Prostate gland (tissue), 2 donors: Measurements from ENCODE around the gene BSPRY.

Experiments
- POLR2A ChIP-seq: fragments of 450-650 bp; IDR thresholded peaks from one replicate; pipeline ENCODE4 v1.6.1; 2016; ENCODE audit warnings: antibody characterized with exemption, mild to moderate bottlenecking
- POLR2AphosphoS5 ChIP-seq: sonication (generic); formaldehyde crosslinking; IDR thresholded peaks from one replicate; pipeline ENCODE4 v1.6.1; 2017; ENCODE audit warnings: antibody characterized with exemption
- TF ChIP-seq, protein P1 (sequence below), 4 experiments: fragments of 200-600 bp in 2 of 4; fragments of 450-650 bp in 2 of 4; sonication (generic) in 2 of 4; IDR thresholded peaks; 1 replicate in 3 of 4; 2 replicates in 1 of 4; pipeline ENCODE4 v1.5.1; 2016 to 2019; ENCODE audit warnings: antibody characterized with exemption in 4 of 4, mild to moderate bottlenecking in 2 of 4, moderate library complexity in 2 of 4

DNA sequence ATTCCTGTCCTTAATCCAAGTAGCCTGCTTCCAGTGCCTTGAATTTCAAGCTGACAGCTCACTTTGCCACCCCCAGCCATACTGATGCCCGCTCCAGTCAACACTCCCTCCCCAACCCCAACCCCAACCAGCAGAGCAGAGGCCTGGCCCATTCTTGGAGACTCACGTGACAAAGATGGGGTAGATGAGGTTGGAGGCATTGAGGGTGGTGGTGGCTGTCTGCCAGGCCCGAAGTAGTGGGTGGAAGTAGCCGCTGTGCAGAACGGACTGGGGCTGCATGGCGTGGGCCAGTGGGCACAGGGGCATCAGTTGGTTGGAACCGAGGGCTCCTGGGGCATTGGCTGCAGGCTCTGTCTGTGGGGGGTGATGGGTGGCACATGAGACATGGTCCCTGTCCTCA is 43.9 kb downstream of the BSPRY start:
- TF ChIP-seq, protein P1, sequence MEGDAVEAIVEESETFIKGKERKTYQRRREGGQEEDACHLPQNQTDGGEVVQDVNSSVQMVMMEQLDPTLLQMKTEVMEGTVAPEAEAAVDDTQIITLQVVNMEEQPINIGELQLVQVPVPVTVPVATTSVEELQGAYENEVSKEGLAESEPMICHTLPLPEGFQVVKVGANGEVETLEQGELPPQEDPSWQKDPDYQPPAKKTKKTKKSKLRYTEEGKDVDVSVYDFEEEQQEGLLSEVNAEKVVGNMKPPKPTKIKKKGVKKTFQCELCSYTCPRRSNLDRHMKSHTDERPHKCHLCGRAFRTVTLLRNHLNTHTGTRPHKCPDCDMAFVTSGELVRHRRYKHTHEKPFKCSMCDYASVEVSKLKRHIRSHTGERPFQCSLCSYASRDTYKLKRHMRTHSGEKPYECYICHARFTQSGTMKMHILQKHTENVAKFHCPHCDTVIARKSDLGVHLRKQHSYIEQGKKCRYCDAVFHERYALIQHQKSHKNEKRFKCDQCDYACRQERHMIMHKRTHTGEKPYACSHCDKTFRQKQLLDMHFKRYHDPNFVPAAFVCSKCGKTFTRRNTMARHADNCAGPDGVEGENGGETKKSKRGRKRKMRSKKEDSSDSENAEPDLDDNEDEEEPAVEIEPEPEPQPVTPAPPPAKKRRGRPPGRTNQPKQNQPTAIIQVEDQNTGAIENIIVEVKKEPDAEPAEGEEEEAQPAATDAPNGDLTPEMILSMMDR (IDR thresholded peaks at IDR 0.05), result no peak
- TF ChIP-seq POLR2A (no peak), POLR2AphosphoS5 (no peak)
